HG02588 (cell line): ENCODE measurements around the gene TINCR.
"Not testable (repeated sequence)": the region's sequence is repeated elsewhere in the genome, so short reads cannot be mapped to it uniquely, and the experiment has no call there.

ENCODE experiments used
- ATAC-seq: cut with Tn5 transposase; IDR thresholded peaks from one replicate; pipeline ENCODE4 v1.9.1; 2021; ENCODE audit warnings: mild to moderate bottlenecking, moderate library complexity; ENCODE audit not compliant: unreplicated experiment

Gene TINCR

DNA sequence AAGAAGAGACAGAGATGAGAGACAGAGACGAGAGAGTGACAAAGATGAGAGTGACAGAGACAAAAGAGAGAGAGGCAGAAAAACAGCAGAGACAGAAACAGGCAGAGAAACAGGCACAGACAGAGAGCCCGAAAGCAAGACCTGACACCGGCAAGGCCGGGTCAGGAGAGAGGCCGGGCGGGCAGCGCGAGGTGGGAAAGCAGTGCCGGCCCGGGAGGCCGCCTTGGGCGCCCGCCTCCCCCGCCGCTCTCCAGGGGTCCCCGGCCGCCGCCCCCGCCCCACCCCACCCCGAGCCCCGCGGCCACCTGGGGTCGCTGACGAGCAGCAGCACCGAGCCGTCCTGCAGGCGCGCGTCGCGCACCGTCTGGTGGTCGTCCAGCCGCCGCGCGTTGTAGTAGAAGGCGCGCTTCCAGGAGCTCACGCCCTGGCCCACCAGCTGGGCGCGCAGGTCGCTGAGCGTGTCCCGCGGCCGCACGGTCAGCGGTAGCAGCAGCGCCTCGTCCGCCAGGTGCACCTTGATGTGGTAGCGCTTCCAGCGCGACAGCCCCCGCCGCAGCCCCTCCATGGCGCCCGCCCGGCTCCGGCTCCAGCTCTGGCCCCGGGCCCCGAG is at the start of gene TINCR:
TSS of gene TINCR (minus strand) at position 594 of the 610 bp plus-strand sequence.
- no peak for ATAC-seq

DNA sequence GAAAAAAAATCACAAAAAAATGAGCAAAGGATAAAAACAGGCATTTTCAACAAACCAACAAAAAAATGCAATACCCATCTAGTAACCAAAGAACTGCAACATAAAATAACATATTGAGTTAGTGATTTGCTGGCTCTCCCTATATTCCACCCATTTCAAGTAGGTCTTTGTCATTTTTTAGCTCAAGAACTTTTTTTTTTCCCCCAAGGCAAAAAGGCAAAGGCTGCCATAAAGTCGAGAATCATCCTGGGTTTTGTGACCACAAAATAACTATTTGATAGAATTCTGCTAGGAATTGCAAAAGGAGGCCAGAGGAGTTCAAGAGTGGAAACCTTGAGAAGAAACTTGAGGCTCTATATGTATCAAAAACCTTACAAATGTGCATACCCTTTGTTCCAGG is 49.3 kb upstream of the TINCR start:
- no peak for ATAC-seq

DNA sequence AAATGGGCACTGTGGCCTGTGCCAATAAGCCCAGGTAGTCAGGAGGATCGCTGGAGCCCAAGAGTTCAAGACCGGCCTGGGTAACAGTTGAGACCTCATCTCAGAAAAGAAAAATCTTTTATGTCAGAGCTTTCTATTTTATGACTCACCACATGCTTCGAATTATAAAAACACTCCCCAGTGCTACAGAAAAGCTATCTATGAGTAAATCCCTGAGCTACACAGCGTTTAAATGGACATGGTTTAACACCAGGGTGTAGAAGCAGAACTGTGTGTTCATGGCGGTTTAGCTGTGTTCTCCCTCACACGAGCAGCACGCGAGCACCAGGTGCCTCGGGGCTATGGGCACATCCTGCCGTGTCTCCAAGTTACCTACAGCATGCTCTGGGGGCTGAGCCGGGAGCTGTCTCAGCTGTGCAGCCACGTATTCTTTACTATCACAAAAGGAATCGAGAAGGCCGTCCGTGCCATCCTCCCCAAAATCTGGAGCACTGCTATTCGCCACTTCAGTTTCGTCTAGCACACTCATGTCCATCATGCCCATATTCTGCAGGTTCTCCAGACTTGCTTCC is 48.1 kb upstream of the TINCR start:
- ATAC-seq: no peak

DNA sequence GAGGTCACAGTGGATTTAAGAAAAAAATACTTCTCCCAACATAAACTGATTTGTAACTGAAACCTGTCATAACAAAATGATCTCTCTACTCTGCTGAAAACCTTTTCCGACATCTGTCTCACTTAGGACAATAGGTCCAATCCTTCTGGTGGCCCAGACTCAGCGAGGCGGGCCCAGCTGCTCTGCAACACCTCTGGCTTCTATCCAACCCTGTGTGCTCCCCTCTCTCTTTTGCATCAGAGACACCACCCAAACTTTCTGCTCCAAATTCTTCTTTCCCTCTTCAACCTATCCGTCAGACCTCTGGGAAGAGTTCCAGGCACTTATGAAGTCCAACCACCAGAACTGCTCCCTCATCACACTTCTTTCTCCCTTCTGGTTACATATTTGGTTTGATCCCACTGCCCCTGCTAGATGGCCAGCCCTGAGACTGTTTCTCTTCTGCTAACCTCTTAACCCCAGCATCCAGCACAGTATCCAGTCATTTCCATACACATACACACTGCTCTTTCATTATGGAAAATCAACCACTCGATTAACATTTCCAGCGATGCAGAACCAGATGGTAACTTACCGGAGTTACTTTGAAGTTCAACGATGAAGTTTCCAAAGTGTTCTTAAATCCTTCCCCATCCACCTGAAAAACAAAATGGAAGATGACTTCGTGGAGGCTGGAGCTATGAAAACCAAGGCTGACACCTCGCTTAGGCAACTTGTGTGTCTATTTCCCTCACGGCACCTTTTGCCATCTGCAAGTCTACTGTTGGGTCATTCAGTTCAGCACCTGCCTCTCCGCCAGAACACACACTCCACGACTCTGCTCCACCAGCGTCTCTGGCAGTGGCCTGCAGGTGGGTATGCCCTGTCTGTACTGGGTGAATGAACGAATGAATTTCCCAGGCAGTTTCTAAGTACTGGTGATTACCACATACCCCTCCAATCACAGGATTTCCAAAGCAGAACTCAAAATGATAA is 45.4 kb upstream of the TINCR start:
- no peak for ATAC-seq

DNA sequence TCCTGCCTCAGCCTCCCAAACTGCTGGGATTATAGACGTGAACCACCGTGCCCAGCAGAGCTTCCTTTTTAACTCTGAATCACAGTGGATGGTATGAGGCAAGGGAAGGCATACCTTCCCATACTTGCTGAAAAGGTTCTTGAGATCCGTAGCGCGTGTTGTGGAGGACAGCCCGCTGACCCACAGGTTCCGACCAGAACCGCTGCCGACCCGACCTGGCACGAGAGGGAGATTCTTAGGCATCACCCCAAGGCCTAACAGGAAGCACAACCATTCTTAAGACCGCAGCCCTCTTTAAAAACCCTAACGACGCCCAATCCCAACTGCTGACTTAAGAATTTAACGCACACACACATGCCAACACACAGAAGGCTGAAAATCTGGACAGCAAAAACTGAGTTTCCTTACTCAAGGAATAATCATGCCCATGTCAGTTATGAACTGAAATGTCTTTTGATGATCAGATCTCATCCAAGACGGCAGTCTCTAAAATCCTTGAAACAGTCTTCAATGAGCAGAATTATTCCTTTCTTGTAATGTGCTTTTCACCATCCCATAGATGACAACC is 42.2 kb upstream of the TINCR start:
- no peak for ATAC-seq

DNA sequence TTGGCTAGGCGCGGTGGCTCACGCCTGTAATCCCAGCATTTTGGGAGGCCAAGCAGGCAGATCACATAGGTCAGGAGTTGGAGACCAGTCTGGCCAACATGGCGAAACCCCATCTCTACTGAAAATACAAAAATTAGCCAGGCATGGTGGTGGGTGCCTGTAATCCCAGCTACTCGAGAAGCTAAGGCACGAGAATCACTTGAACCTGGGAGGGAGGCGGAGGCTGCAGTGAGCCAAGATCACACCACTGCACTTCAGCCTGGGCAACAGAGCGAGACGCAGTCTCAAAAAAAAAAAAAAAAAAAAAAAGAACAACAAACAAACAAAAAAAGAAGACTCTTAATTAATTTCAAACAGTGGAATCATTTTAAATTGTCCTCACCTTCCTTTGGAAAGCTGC is 41.0 kb upstream of the TINCR start:
- not testable (repeated sequence) for ATAC-seq

DNA sequence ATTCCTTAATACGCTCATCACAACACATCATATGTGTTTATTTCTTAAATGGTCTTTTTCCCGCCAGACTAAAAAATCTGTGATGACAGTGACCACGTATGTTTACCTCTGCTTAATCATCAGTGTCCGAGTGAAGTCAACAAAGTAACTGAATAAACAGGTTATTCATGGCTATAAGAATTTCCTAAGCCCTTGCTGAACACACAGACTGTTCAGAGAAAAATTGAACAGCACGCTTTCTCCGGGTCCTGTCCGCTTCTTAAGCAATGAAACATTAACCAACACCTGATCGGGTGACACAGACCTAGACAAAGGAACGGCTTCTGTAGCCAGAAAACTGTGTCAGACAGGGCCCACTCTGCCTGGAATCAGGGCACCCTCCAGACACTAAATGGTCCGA is 40.5 kb upstream of the TINCR start:
- no peak for ATAC-seq

DNA sequence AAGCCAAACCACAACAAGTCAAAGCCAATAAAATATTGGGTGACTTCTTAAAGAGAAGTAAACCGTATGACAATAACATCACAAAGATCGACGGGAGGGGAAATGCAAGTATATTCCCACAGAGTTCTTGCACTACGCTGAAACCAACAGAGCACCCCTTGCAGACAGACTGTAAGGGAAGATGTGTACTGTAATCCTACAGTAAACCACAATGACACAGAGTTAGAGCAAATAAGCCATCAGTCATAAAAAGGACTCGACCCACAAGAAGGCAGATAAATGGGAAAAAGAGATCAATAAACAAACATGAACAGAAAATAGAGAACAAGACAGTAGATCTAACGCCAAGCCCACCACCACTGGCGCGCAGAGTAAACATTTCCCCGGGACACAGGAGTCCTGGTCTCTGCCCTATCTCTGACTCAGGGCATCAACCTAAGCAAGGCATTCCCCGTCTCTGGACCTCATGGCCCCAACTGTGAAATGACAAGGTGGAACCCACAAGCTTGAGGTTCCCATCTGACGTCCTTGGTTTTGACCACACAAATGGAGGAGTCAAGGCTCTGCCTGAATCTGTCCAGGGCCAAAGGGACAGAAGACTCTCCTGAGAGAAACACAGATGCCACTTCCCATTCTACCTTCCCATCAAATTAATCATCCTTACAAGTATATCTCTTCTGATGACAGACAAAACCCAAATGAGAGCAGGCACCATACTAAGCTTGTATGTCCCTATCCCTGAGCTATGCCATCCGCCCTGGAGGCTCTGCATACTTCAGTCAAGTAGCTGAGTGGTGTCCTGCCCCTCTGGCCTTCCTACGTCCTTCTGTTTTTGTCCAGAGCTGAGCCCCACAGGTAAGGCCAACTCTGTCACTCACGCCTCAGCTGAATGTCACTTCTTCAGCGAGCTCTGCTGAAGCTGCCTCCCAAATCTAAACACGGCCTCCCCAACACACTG is 39.8 kb upstream of the TINCR start:
- no peak for ATAC-seq

DNA sequence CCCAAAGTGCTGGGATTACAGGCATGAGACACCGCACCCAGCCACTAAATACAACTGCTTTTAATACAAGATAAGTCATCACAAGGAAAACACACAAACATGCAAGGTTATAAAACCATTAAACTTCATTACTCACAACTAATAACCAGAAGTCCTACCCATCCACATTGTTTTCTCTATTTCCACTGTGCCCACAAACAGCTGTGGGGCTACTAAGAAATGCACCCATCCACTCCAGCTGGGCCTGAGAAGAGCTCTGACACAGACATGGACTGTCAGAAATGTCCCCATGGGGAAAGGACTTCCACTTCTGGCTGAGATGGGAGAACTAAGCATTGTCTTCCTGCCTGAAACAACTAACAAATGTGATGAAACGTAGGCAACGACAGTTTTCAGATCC is 37.6 kb upstream of the TINCR start:
- no peak for ATAC-seq

DNA sequence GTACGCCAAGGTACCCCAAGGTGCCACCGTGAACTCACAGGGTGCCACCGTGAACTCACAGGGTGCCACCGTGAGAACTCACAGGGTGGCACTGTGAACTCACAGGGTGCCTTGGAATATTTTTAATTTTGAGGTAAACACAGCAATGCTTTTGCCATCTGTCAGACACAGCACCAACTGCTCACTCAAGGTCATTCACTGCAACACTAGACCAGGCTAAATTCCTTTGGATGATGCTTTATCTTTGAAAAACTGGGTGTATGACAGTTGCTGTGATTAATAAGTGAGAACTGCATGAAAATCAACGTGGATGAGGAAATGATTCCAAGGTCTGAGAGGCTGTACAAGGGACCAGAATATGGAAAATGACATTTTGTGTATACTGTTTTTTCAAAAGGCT is 35.9 kb upstream of the TINCR start:
- ATAC-seq: no peak

DNA sequence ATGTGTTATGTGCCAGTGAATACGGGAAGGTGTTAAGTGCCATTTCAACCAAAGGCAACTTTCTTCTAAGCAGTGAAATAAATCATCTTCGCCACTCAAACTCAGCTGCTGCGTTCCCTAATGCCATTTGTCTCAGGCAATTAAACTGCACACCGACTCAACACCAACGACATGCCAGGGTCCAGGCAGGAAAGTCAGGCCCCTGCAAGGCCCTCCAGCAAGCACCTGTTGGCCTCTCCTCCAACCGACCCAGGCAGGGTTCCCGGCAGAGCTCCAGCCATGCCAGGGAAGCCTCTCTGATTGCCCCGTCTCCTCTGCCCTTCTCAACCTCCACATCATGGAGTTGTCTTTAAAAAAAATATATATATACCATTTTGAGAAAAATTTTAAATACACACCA is 33.0 kb upstream of the TINCR start:
- no peak for ATAC-seq

DNA sequence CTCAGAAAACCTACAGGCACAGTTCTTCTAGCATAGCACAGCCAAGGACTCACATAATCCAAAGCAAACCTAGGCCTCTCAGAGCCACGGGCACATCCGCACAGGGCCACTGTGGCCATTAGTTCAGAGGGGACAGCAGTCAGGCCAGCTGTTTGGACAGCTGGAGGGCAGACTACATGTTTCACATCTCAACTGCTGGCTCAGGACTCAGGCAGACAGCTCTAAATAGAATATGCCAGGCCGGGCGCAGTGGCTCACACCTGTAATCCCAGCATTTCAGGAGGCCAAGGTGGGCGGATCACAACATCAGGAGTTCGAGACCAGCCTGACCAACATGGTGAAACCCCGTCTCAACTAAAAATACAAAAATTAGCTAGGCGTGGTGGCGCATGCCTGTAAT is 28.0 kb upstream of the TINCR start:
- no peak for ATAC-seq

DNA sequence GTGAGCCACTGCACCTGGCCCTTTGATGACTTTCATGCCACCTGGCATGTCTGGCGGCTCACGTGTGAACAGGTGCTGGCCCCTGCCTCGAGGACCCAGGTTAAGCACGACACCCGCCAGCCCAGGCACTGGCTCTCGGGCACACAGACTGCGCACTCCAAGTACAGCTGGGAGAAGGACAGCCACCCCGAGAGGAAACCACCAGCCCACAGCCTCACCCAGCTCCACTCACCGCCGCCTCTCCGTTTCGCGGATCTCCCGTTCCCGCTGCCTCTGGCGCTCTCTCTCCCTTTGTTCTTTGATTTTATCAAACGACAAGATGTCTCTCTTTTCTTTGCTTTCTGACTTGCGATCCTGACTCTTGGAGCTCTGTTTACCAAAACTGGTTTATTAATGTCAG is 27.4 kb upstream of the TINCR start:
- no peak for ATAC-seq

DNA sequence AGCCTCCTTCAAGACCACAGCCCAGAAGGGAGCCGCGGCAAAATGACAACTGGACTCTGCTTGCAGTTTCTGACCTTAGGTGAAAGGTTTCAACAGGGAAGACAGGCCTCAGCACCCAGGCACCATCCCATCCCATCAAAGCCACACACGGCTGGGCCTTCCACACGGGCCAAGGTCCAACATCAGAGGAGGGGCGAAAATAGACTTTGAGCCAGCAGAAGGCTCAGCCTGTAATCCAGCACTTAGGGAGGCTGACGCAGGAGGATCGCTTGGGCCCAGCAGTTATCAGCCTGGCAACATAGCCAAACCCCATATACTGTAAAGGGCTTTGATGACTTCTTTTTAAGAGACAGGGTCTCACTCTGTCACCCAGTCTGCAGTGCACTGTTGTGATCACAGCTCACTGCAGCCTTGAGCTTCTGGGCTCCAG is 26.8 kb upstream of the TINCR start:
- no peak for ATAC-seq

DNA sequence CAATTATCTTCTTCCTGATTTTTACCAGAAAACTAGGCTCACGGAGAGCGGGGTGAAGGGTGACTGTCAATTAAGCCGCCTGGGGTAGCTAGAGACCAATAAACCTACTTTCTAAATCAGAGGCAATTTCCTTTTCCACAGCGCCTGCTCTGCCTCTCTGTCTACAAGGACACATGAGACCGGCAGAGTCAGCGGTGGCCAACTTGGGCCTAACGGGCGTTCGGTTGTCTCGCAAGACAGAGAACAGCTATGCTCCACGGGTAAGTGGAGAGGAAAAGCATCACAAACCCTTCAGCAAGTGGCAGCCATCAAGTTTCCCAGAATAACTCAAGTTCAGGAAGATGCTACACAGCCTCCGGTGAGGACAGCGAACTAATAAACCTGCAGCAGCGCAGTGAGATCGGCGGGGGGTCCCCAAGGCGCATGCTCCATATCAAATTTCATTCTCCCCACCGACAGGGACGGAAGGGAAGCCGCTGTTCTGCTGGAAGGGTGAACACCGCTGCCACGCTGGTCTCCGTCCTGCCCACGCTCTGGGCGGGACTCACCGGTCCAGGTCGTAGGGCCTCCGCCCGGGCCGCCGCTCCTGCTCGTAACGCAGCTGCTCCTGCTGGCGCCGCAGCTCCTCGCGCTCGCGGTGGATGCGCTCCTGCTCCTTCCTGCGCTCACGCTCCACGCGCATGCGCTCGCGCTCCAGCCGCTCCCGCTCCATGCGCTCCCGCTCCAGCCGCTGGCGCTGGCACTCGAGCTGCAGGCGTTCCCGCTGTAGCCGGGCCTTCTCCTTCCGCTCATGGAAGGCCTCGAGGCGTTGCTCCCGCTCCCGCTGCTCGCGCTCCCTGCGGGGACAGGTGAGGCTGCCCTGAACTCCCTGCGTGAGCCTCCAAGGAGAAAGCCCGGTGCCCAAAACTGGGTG is 25.8 kb upstream of the TINCR start:
- no peak for ATAC-seq

DNA sequence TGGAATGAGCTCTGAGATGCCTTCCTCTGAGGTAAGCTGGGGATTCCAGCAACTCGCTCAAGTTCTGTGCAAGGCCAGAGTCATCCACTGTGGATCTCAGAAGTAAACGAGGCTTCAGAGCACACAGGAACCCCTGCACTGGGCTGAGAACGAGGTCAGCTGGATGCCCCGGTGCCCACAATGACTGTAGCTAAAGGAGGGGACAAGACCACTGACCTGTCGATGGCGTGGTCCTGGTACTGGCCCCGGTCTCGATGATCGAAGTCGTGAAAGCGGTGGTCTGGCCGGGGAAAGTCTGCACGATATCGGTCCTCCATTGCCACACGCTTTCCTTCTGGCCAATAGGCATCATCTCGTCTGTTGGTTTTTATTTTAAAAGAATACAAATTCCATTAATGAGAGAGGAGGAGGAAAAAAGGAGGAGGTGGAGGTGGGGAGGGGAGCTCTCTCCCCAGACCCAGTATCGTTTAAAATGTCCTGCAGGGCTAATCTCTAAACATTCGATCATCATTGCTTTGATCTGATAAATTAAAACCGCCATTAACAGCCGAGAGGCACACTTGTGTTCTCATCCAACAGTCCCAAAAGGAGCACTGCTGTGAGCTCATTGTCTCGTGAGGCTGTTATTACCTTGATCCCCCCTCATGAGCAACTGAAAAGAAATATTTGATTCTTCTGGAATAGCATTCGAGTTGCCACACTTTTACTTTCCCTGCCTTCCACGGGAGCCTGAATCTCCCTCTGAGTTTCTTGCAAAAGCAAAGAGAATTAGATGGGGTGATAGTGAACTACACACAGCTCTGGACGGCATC is 25.0 kb upstream of the TINCR start:
- no peak for ATAC-seq

DNA sequence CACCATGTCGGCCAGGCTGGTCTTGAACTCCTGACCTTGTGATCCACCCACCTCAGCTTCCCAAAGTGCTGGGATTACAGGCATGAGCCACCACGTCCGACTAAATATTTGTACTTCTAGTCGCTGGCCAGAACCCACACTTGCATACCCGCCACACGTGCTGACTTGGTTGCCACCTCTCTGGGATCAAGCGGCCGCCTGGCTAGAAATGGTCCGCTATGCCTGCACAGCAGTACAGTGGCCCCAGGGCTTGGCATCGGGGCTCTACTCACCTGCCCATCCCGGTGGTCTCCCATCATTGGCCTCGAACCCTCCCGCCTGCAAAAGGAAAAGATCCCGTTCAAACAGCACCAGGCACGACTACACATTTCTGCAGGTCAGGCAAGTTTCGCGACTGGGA is 23.7 kb upstream of the TINCR start:
- ATAC-seq: no peak

DNA sequence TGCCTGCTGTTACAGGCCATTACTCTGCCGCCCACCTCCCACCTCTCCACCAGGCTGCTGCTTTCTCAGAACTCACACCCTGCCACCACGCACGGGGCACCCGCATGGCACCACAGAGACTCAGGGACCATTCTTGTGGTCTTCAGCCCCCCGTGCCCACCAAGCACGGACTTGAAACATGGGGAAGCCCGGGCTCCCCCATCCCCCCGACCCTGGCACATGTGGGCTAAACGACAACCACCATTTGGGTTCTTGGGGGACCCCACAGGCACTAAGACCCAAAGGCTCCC is 23.1 kb upstream of the TINCR start:
- ATAC-seq: no peak
